Activated CD8-positive, alpha-beta T cell treated with anti-CD3 and anti-CD28 coated beads for 36 hours (primary cell): Measurements from ENCODE around the gene NYAP2. TPM values are rescaled to one million over a fixed set of nuclear protein-coding genes. Genes with fewer than 3 reads are reported as not detected.

Source experiments
- ATAC-seq: fragments of 200-7000 bp; cut with Tn5 transposase; one replicate; pipeline ENCODE4 v1.10.0; 2021; ENCODE audit warnings: mild to moderate bottlenecking, moderate library complexity
- CTCF ChIA-PET: fragments of 350-600 bp; sonication (Branson Sonifier 250); formaldehyde crosslinking; loops from one replicate; lab custom pipeline; 2021; ENCODE audit warnings: antibody characterized with exemption; lab: Charles Lee
- POLR2A ChIA-PET: fragments of 350-600 bp; sonication (Branson Sonifier 250); formaldehyde crosslinking; loops from one replicate; lab custom pipeline; 2021; ENCODE audit warnings: antibody characterized with exemption; lab: Charles Lee
- DNase-seq: peaks from one replicate; pipeline ENCODE4 v3.0.0-alpha.2; 2020
- H3K27ac Mint-ChIP-seq: one replicate; pipeline ENCODE4 v1.8.0; 2021; ENCODE audit warnings: mild to moderate bottlenecking, mixed read lengths
- H3K27me3 Mint-ChIP-seq: one replicate; pipeline ENCODE4 v1.8.0; 2021; ENCODE audit warnings: mixed read lengths
- H3K36me3 Mint-ChIP-seq: one replicate; pipeline ENCODE4 v1.8.0; 2021; ENCODE audit warnings: low read depth, mixed read lengths
- H3K4me1 Mint-ChIP-seq: one replicate; pipeline ENCODE4 v1.8.0; 2021; ENCODE audit warnings: low read depth, mixed read lengths
- H3K4me3 Mint-ChIP-seq: one replicate; pipeline ENCODE4 v1.8.0; 2021; ENCODE audit warnings: mild to moderate bottlenecking, moderate library complexity, mixed read lengths
- H3K9me3 Mint-ChIP-seq: one replicate; pipeline ENCODE4 v1.8.0; 2021; ENCODE audit warnings: mixed read lengths
- CTCF ChIP-seq: fragments of 200-600 bp; IDR thresholded peaks from one replicate; pipeline ENCODE4 v1.8.0; 2022; ENCODE audit warnings: antibody characterized with exemption, mild to moderate bottlenecking
- intact Hi-C: fragments of 100-400 bp; cut with micrococcal nuclease; formaldehyde crosslinking; loops from one replicate; pipeline ENCODE4 v1.10.0; 2022
- total RNA-seq, 2 experiments: library from RNA; stranded (reverse); gene quantifications; one replicate each; pipeline ENCODE4 v1.2.3, GENCODE V29; 2021

Gene NYAP2
- total RNA-seq, 2 experiments from 2014 or later: not detected

- ATAC-seq (no peak), DNase-seq (no peak)
- Mint-ChIP-seq H3K36me3 (no peaks in the 10 kb centered on the region), H3K4me3 (no peak overlapping the region), H3K27ac (no peak overlapping the region), H3K27me3 (peaks cover 8% of the 10 kb centered on the region), H3K9me3 (no peaks in the 10 kb centered on the region), H3K4me1 (no peaks in the 10 kb centered on the region)
- CTCF ChIA-PET: interaction anchor here (1.3 kb wide), 1 partner anchor 151 kb away, joined by 4 read pairs; no protein-coding TSS in a partner anchor
- TF ChIP-seq CTCF: no peak
- intact Hi-C loops: no loop called here
- POLR2A ChIA-PET: no interaction called here
Measured at GRCh38 chr2:225434014-225434413, 34.5 kb downstream of the NYAP2 start.

GRCh38 chr2:225437319-225437718 lies 37.8 kb downstream of the NYAP2 start:
- Mint-ChIP-seq H3K36me3 (no peaks in the 10 kb centered on the region), H3K4me1 (no peaks in the 10 kb centered on the region), H3K9me3 (no peaks in the 10 kb centered on the region), H3K27me3 (peaks cover 18% of the 10 kb centered on the region), H3K27ac (no peak overlapping the region), H3K4me3 (no peak overlapping the region)
- no peak for TF ChIP-seq CTCF
- POLR2A ChIA-PET: interaction anchor here (0.6 to 1.1 kb wide), 2 partner anchors 11 to 17 kb away, joined by 3 to 4 read pairs; no protein-coding TSS in a partner anchor
- DNase-seq (no peak), ATAC-seq (no peak)
- intact Hi-C loops: no loop called here
- CTCF ChIA-PET: interaction anchor here (1.0 kb wide), 1 partner anchor 17 kb away, joined by 3 read pairs; no protein-coding TSS in a partner anchor

- intact Hi-C loops: no loop called here
- Mint-ChIP-seq H3K4me3 (no peak overlapping the region), H3K27ac (no peak overlapping the region), H3K27me3 (peaks cover 18% of the 10 kb centered on the region), H3K4me1 (no peaks in the 10 kb centered on the region), H3K36me3 (no peaks in the 10 kb centered on the region), H3K9me3 (no peaks in the 10 kb centered on the region)
- POLR2A ChIA-PET: no interaction called here
- TF ChIP-seq CTCF: no peak
- CTCF ChIA-PET: no interaction called here
- no peak for DNase-seq
- no peak for ATAC-seq
Measured at GRCh38 chr2:225438248-225438647, 38.7 kb downstream of the NYAP2 start.

GRCh38 chr2:225452677-225453076 lies 53.2 kb downstream of the NYAP2 start:
- Mint-ChIP-seq H3K4me3 (no peak overlapping the region), H3K27ac (no peak overlapping the region), H3K4me1 (no peaks in the 10 kb centered on the region), H3K27me3 (peaks cover 5% of the 10 kb centered on the region), H3K36me3 (no peaks in the 10 kb centered on the region), H3K9me3 (no peaks in the 10 kb centered on the region)
- no peak for TF ChIP-seq CTCF
- intact Hi-C loops: no loop called here
- no peak for ATAC-seq
- POLR2A ChIA-PET: no interaction called here
- CTCF ChIA-PET: no interaction called here
- no peak for DNase-seq

- H3K4me3 Mint-ChIP-seq: no peak overlapping the region
- H3K36me3 Mint-ChIP-seq: no peaks in the 10 kb centered on the region
- ChIA-PET POLR2A (no interaction called here), CTCF (interaction anchor here (1.2 kb wide), 1 partner anchor 17 kb away, joined by 3 read pairs; no protein-coding TSS in a partner anchor)
- no peaks in the 10 kb centered on the region for H3K9me3 Mint-ChIP-seq
- no peak for TF ChIP-seq CTCF
- DNase-seq (no peak), ATAC-seq (no peak)
- H3K4me1 Mint-ChIP-seq: no peaks in the 10 kb centered on the region
- intact Hi-C loops: no loop called here
- peaks cover 5% of the 10 kb centered on the region for H3K27me3 Mint-ChIP-seq
- no peak overlapping the region for H3K27ac Mint-ChIP-seq
Measured at GRCh38 chr2:225454412-225454811, 54.9 kb downstream of the NYAP2 start.
